KMS-11 (cell line): ENCODE results near the gene ATXN10.
"Not testable (repeated sequence)": the region's sequence is repeated elsewhere in the genome, so short reads cannot be mapped to it uniquely, and the experiment has no call there.

Source experiments
- H2AFZ ChIP-seq: fragments of 200-600 bp; sonication (generic); 2 replicates; pipeline ENCODE4 v1.6.1; 2016; ENCODE audit warnings: antibody characterized with exemption, mixed run types, low read depth
- H3K27ac ChIP-seq: fragments of 200-600 bp; sonication (generic); 2 replicates; pipeline ENCODE4 v1.6.1; 2016; ENCODE audit warnings: mild to moderate bottlenecking, mixed run types
- H3K27me3 ChIP-seq: fragments of 200-600 bp; sonication (generic); 2 replicates; pipeline ENCODE4 v1.6.1; 2017; ENCODE audit warnings: mild to moderate bottlenecking, low read depth, mixed run types, moderate library complexity; ENCODE audit not compliant: insufficient read depth
- H3K36me3 ChIP-seq: fragments of 200-600 bp; sonication (generic); 2 replicates; pipeline ENCODE4 v1.6.1; 2017; ENCODE audit warnings: mild to moderate bottlenecking, mixed run types; ENCODE audit not compliant: insufficient read depth
- H3K4me1 ChIP-seq: fragments of 200-600 bp; sonication (generic); 2 replicates; pipeline ENCODE4 v1.6.1; 2016; ENCODE audit warnings: mild to moderate bottlenecking, low read depth, mixed run types; ENCODE audit not compliant: poor library complexity, severe bottlenecking
- H3K4me2 ChIP-seq: fragments of 200-600 bp; sonication (generic); 2 replicates; pipeline ENCODE4 v1.7.0; 2016; ENCODE audit warnings: mild to moderate bottlenecking, mixed run types
- H3K4me3 ChIP-seq: fragments of 200-600 bp; sonication (generic); IDR thresholded peaks from 2 replicates; pipeline ENCODE4 v1.6.1; 2017; ENCODE audit warnings: low read depth, low read length, mixed read lengths; ENCODE audit not compliant: insufficient read depth
- H3K79me2 ChIP-seq: fragments of 200-600 bp; sonication (generic); 2 replicates; pipeline ENCODE4 v1.6.1; 2016; ENCODE audit warnings: low read depth, mixed run types; ENCODE audit not compliant: insufficient read depth
- H3K9ac ChIP-seq: fragments of 200-600 bp; sonication (generic); 2 replicates; pipeline ENCODE4 v1.6.1; 2016; ENCODE audit warnings: mild to moderate bottlenecking, mixed run types
- H4K20me1 ChIP-seq: fragments of 200-600 bp; sonication (generic); 2 replicates; pipeline ENCODE4 v1.6.1; 2016; ENCODE audit warnings: mild to moderate bottlenecking, mixed run types; ENCODE audit not compliant: insufficient read depth
- TF ChIP-seq, protein P1 (sequence below): fragments of 200-600 bp; sonication (generic); conservative IDR thresholded peaks from 2 replicates; pipeline ENCODE4 v1.6.1; 2017; ENCODE audit warnings: low read depth, mild to moderate bottlenecking, antibody characterized with exemption, low read length, moderate library complexity, mixed read lengths

Gene ATXN10

DNA sequence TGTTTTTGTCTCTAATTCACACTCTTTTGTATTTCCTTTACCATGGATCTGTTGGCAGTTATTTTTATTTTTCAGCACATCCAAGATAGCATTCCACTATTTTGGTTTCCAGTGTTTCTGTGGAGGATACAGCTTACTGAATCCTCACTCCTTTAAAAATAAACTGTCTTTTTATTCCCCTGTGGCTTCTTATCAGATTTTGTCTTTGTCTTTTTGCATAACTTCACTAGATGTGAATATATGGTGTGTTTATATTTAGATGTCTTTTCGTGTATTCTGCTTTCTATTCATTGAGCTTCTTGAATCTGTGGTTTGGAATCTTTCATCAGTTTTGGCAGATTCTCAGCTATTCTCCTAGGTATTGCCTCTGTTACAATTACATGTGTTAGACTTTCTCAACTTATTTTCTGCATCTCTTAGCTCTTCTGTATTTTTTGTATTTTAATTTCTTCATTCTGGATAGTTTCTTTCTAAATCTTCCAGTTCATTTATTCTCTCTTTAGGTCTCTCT is 7.4 kb upstream of the ATXN10 start:
- Histone ChIP-seq H4K20me1 (no peaks in the 10 kb centered on the region), H3K79me2 (no peaks in the 10 kb centered on the region)
- TF ChIP-seq, protein P1, sequence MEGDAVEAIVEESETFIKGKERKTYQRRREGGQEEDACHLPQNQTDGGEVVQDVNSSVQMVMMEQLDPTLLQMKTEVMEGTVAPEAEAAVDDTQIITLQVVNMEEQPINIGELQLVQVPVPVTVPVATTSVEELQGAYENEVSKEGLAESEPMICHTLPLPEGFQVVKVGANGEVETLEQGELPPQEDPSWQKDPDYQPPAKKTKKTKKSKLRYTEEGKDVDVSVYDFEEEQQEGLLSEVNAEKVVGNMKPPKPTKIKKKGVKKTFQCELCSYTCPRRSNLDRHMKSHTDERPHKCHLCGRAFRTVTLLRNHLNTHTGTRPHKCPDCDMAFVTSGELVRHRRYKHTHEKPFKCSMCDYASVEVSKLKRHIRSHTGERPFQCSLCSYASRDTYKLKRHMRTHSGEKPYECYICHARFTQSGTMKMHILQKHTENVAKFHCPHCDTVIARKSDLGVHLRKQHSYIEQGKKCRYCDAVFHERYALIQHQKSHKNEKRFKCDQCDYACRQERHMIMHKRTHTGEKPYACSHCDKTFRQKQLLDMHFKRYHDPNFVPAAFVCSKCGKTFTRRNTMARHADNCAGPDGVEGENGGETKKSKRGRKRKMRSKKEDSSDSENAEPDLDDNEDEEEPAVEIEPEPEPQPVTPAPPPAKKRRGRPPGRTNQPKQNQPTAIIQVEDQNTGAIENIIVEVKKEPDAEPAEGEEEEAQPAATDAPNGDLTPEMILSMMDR = no peak

GRCh38 chr22:45667486-45667885 is 4.1 kb upstream of the ATXN10 start:
- H3K4me3 ChIP-seq = no peak overlapping the region
- H3K4me2 ChIP-seq = no peak overlapping the region
- H3K4me1 ChIP-seq = no peaks in the 10 kb centered on the region
- peaks cover 2% of the 10 kb centered on the region for H3K79me2 ChIP-seq
- H3K27ac ChIP-seq = no peak overlapping the region
- H3K27me3 ChIP-seq = no peaks in the 10 kb centered on the region
- TF ChIP-seq, protein P1 = no peak
- H3K9ac ChIP-seq = no peak overlapping the region
- no peaks in the 10 kb centered on the region for H3K36me3 ChIP-seq
- H4K20me1 ChIP-seq = no peaks in the 10 kb centered on the region
- no peak overlapping the region for H2AFZ ChIP-seq

More for the DNA sequence above, 7.4 kb upstream of the ATXN10 start:
- Histone ChIP-seq H3K9ac (no peak overlapping the region), H3K36me3 (no peaks in the 10 kb centered on the region), H3K27ac (no peak overlapping the region), H3K27me3 (no peaks in the 10 kb centered on the region), H3K4me1 (no peaks in the 10 kb centered on the region), H3K4me3 (no peak overlapping the region), H2AFZ (no peak overlapping the region), H3K4me2 (no peak overlapping the region)

GRCh38 chr22:45670363-45670762 is 1.3 kb upstream of the ATXN10 start:
- not testable (repeated sequence) for H3K4me3 ChIP-seq, H3K4me2 ChIP-seq, H3K9ac ChIP-seq, H3K27ac ChIP-seq, H3K27me3 ChIP-seq, H3K36me3 ChIP-seq, H2AFZ ChIP-seq, H4K20me1 ChIP-seq
- Histone ChIP-seq H3K79me2 (peaks cover 31% of the 10 kb centered on the region), H3K4me1 (peaks cover 17% of the 10 kb centered on the region)

DNA sequence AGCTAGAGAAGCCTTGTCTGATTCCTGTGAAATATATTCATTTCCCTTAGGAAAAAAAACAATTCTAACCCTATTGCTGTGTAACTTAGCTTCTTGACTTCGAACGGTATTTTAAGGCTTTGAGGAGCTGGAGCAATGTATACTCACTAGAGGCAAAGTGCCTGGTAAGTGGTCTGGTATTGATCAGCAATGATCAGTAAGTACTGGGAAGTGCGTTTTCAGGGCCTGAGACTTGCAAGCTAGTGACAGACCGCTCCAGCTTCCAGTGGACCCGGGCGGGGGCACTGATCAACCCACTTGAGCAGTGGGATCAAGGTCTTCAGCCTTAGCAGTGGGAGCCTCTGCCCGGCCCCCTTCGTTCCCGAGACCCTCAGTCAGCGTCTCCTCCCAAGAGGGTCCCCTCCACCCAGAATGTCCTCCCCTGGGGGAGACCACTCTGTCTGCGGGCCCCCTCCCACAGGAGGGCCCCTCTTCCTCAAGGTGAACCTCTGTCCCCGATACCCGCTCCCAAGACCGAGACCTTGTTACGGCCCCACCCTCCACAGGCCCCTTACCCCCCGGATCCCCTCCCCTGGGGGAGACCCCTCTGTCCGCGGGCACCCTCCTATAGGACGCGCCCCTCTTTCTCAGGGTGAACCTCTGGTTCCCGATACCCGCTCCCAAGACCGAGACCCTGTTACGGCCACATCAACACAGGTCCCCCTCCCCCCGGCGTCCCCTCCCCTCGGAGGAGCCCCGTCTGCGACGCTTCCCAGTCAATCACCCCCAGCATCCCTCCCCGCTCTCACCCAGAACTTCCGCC is 452 bp upstream of the ATXN10 start:
- Histone ChIP-seq H3K4me2 (peak overlapping the region; percentile 45), H3K27ac (peak overlapping the region; percentile 64), H3K79me2 (peaks cover 39% of the 10 kb centered on the region), H3K4me3 (no peak overlapping the region), H4K20me1 (no peaks in the 10 kb centered on the region), H3K4me1 (peaks cover 17% of the 10 kb centered on the region), H3K9ac (peak overlapping the region; percentile 97), H2AFZ (peak overlapping the region; percentile 89), H3K27me3 (no peaks in the 10 kb centered on the region), H3K36me3 (no peaks in the 10 kb centered on the region)
- TF ChIP-seq, protein P1 = no peak
